HepG2 (cell line): ENCODE data around the gene GPS1. TPM values are rescaled to one million over a fixed set of nuclear protein-coding genes. Genes with fewer than 3 reads are reported as not detected.

ENCODE experiments used
- CCDC6 ChIP-seq: sonication (generic); formaldehyde crosslinking; IDR thresholded peaks from 2 replicates; pipeline ENCODE4 v1.8.1; 2022; ENCODE audit warnings: mild to moderate bottlenecking, missing genetic modification reagents, moderate library complexity
- FOXK2 ChIP-seq: fragments of 450-650 bp; IDR thresholded peaks from 2 replicates; pipeline ENCODE4 v1.6.1; 2016
- FOXP1 ChIP-seq, 2 experiments: fragments of 450-650 bp in 1 of 2; IDR thresholded peaks; 2 replicates each; pipeline ENCODE4 v1.6.1; 2017 to 2018; ENCODE audit warnings: antibody characterized with exemption in 1 of 2
- GABPA ChIP-seq, 2 experiments: IDR thresholded peaks; 2 replicates each; pipeline ENCODE4 v1.6.1; 2011 to 2016; ENCODE audit warnings: low read depth in 2 of 2, low read length in 1 of 2, missing biosample characterization in 1 of 2, missing genetic modification characterization in 1 of 2
- HHEX ChIP-seq: IDR thresholded peaks from 2 replicates; pipeline ENCODE4 v1.6.1; 2016; ENCODE audit warnings: control low read depth
- IRX3 ChIP-seq: sonication (generic); formaldehyde crosslinking; IDR thresholded peaks from 2 replicates; pipeline ENCODE4 v1.8.1; 2023; ENCODE audit warnings: mild to moderate bottlenecking, low read depth, missing genetic modification reagents, borderline replicate concordance
- ISX ChIP-seq: sonication (generic); formaldehyde crosslinking; conservative IDR thresholded peaks from 2 replicates; pipeline ENCODE4 v1.5.0; 2020; ENCODE audit warnings: missing genetic modification reagents
- KDM5A ChIP-seq: fragments of 200-600 bp; sonication (generic); IDR thresholded peaks from 2 replicates; pipeline ENCODE4 v1.7.0; 2018; ENCODE audit warnings: antibody characterized with exemption, mild to moderate bottlenecking, low read length, borderline replicate concordance
- MYNN ChIP-seq: sonication (generic); formaldehyde crosslinking; IDR thresholded peaks from 2 replicates; pipeline ENCODE4 v1.4.0; 2020; ENCODE audit warnings: mild to moderate bottlenecking, low read depth, missing genetic modification reagents
- NONO ChIP-seq, 2 experiments: fragments of 450-650 bp in 1 of 2; sonication (generic) in 1 of 2; formaldehyde crosslinking in 1 of 2; IDR thresholded peaks in 1 of 2; conservative IDR thresholded peaks in 1 of 2; 2 replicates each; pipeline versions ENCODE4 v1.6.1 to v1.8.0; 2017 to 2022; ENCODE audit warnings: mild to moderate bottlenecking in 1 of 2, missing genetic modification reagents in 1 of 2, moderate library complexity in 1 of 2
- NR2F1 ChIP-seq, 2 experiments: fragments of 450-650 bp in 1 of 2; formaldehyde crosslinking in 1 of 2; IDR thresholded peaks; 2 replicates each; pipeline versions ENCODE4 v1.5.0 to v1.6.1; 2016 to 2020; ENCODE audit warnings: mild to moderate bottlenecking in 1 of 2, missing compliant biosample characterization in 1 of 2, missing genetic modification reagents in 1 of 2, moderate library complexity in 1 of 2
- PAWR ChIP-seq: sonication (generic); formaldehyde crosslinking; IDR thresholded peaks from 2 replicates; pipeline ENCODE4 v1.4.0; 2020; ENCODE audit warnings: missing genetic modification reagents, mild to moderate bottlenecking, borderline replicate concordance
- RXRA ChIP-seq: sonication (generic); formaldehyde crosslinking; IDR thresholded peaks from 2 replicates; pipeline ENCODE4 v1.5.1; 2020; ENCODE audit warnings: missing genetic modification reagents
- SMC3 ChIP-seq: IDR thresholded peaks from 2 replicates; pipeline ENCODE4 v1.6.1; 2011; ENCODE audit warnings: low read length, improper control_type of control experiment
- SNRNP70 ChIP-seq: fragments of 200-400 bp; formaldehyde crosslinking; IDR thresholded peaks from 2 replicates; pipeline ENCODE4 v1.6.1; 2017; ENCODE audit warnings: mild to moderate bottlenecking, low read depth, low read length, moderate library complexity
- ZBTB8A ChIP-seq: sonication (generic); formaldehyde crosslinking; IDR thresholded peaks from 2 replicates; pipeline ENCODE4 v1.4.0; 2020; ENCODE audit warnings: mild to moderate bottlenecking, low read depth, missing genetic modification reagents, borderline replicate concordance
- ZNF432 ChIP-seq: sonication (generic); formaldehyde crosslinking; IDR thresholded peaks from 2 replicates; pipeline ENCODE4 v1.5.0; 2020; ENCODE audit warnings: missing genetic modification reagents, mild to moderate bottlenecking, borderline replicate concordance
- ZNF510 ChIP-seq: sonication (generic); formaldehyde crosslinking; IDR thresholded peaks from 2 replicates; pipeline ENCODE4 v1.4.0; 2020; ENCODE audit warnings: low read depth, mild to moderate bottlenecking, missing genetic modification reagents
- ZNF878 ChIP-seq: sonication (generic); formaldehyde crosslinking; IDR thresholded peaks from 2 replicates; pipeline ENCODE4 v1.8.1; 2023; ENCODE audit warnings: mild to moderate bottlenecking, missing genetic modification reagents, moderate library complexity
- polyA plus RNA-seq, 8 experiments: library from polyadenylated mRNA; depleted of rRNA in 3 of 8; stranded (reverse) in 7 of 8; unstranded in 1 of 8; fragments of >200 nt; fragmentation: Illumina TruSeq in 4 of 8; extraction: Trizol in 4 of 8; gene quantifications; 2 replicates each; pipeline versions ENCODE4 v1.2.1 to v1.2.3, GENCODE V29; 2011 to 2016; ENCODE audit warnings: low read depth in 4 of 8, missing spikeins in 1 of 8, mixed read lengths in 1 of 8; ENCODE audit not compliant: insufficient read depth in 1 of 8
- total RNA-seq, 5 experiments: library from RNA; depleted of rRNA; stranded (reverse); fragments of >200 nt; fragmentation: Illumina TruSeq; extraction: Trizol; gene quantifications; 2 replicates each; pipeline ENCODE4 v1.2.3, GENCODE V29; 2016; ENCODE audit warnings: low read depth in 1 of 5
- TF ChIP-seq, protein P1 (sequence below): sonication (generic); formaldehyde crosslinking; IDR thresholded peaks from 2 replicates; pipeline ENCODE4 v1.5.0; 2020; ENCODE audit warnings: mild to moderate bottlenecking, missing genetic modification reagents
- TF ChIP-seq, protein P2 (sequence below): IDR thresholded peaks from 2 replicates; pipeline ENCODE4 v1.6.1; 2016; ENCODE audit warnings: missing compliant biosample characterization, missing genetic modification reagents, borderline replicate concordance
- TF ChIP-seq, protein P3 (sequence below): sonication (generic); formaldehyde crosslinking; conservative IDR thresholded peaks from 2 replicates; pipeline ENCODE4 v1.4.0; 2020; ENCODE audit warnings: mild to moderate bottlenecking, missing genetic modification reagents, moderate library complexity

GPS1 gene
- total and polyA plus RNA-seq, 2 of the 13 experiments (the other 11 are each of a cell fraction or from before 2014, with no cell fraction given) = 124 to 128 TPM

DNA sequence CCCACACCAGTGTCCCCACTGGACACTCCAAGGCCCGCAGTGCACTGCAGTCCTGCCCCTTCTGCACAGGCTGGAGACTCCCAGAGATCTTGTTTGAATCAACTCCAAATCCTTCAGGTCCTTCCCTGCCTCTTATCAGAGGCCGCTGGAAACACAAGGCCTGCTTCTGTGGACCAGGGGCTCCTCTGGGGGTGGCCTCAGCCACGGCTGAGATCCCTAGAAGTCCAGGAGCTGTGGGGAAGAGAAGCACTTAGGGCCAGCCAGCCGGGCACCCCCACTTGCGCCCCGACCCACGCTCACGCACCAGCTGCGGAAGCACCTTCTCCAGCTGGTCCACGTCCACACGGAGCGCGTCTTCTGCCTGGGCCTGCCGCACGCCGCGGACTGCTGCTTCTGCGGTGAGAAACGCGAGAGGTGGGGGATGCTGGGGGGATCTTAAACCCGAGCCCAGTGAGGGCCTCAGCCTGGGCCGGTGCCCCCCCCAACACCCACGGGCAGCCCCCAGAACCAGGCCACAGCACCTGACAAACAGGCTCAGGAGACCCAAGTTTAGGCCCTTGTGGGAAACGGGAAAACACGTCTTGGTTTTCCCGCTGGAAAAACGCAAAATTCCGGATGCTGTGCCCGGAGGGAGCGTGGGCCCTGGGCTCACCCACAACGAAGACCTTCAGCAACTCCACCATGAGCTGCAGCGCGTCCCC, 32.6 kb upstream of the GPS1 start (continued):
- TF ChIP-seq, protein P1, sequence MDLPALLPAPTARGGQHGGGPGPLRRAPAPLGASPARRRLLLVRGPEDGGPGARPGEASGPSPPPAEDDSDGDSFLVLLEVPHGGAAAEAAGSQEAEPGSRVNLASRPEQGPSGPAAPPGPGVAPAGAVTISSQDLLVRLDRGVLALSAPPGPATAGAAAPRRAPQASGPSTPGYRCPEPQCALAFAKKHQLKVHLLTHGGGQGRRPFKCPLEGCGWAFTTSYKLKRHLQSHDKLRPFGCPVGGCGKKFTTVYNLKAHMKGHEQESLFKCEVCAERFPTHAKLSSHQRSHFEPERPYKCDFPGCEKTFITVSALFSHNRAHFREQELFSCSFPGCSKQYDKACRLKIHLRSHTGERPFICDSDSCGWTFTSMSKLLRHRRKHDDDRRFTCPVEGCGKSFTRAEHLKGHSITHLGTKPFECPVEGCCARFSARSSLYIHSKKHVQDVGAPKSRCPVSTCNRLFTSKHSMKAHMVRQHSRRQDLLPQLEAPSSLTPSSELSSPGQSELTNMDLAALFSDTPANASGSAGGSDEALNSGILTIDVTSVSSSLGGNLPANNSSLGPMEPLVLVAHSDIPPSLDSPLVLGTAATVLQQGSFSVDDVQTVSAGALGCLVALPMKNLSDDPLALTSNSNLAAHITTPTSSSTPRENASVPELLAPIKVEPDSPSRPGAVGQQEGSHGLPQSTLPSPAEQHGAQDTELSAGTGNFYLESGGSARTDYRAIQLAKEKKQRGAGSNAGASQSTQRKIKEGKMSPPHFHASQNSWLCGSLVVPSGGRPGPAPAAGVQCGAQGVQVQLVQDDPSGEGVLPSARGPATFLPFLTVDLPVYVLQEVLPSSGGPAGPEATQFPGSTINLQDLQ (CRISPR knock-in tag) = no peak
- TF ChIP-seq ZBTB8A (CRISPR knock-in tag) = no peak
- TF ChIP-seq HHEX = no peak
- TF ChIP-seq FOXK2 = no peak
- no peak for TF ChIP-seq NR2F1 (CRISPR knock-in tag; IDR thresholded peaks at IDR 0.05)
- no peak for TF ChIP-seq PAWR (CRISPR knock-in tag)
- no peak for TF ChIP-seq IRX3 (CRISPR knock-in tag)
- no peak for TF ChIP-seq KDM5A
- TF ChIP-seq GABPA (IDR thresholded peaks at IDR 0.05; ENCODE audit: low read depth, low read length) = no peak
- no peak for TF ChIP-seq GABPA (CRISPR knock-in tag; IDR thresholded peaks at IDR 0.05; ENCODE audit: low read depth)
- TF ChIP-seq ISX (CRISPR knock-in tag) = no peak
- TF ChIP-seq, protein P2, sequence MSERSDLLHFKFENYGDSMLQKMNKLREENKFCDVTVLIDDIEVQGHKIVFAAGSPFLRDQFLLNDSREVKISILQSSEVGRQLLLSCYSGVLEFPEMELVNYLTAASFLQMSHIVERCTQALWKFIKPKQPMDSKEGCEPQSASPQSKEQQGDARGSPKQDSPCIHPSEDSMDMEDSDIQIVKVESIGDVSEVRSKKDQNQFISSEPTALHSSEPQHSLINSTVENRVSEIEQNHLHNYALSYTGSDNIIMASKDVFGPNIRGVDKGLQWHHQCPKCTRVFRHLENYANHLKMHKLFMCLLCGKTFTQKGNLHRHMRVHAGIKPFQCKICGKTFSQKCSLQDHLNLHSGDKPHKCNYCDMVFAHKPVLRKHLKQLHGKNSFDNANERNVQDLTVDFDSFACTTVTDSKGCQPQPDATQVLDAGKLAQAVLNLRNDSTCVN (CRISPR knock-in tag) = no peak; the same call in 1 of the 2 replicates
- TF ChIP-seq ZNF878 (CRISPR knock-in tag) = no peak
- no peak for TF ChIP-seq MYNN (CRISPR knock-in tag)
- no peak for TF ChIP-seq NONO (IDR thresholded peaks at IDR 0.05)
- TF ChIP-seq NONO (CRISPR knock-in tag; conservative IDR thresholded peaks at IDR 0.05) = no peak; the same call in none of the 2 replicates
- no peak for TF ChIP-seq ZNF510 (CRISPR knock-in tag)
- TF ChIP-seq SNRNP70 = no peak
- no peak for TF ChIP-seq FOXP1 (IDR thresholded peaks at IDR 0.05)
- TF ChIP-seq FOXP1 (CRISPR knock-in tag; IDR thresholded peaks at IDR 0.05) = no peak
- 0 out of 2 replicates have a peak, but pooled peaks have one; percentile 52 for TF ChIP-seq CCDC6 (CRISPR knock-in tag)
- 0 out of 2 replicates have a peak, but pooled peaks have one; percentile 10 for TF ChIP-seq RXRA (CRISPR knock-in tag)
- no peak for TF ChIP-seq ZNF432
- TF ChIP-seq SMC3 = no peak
- TF ChIP-seq, protein P3, sequence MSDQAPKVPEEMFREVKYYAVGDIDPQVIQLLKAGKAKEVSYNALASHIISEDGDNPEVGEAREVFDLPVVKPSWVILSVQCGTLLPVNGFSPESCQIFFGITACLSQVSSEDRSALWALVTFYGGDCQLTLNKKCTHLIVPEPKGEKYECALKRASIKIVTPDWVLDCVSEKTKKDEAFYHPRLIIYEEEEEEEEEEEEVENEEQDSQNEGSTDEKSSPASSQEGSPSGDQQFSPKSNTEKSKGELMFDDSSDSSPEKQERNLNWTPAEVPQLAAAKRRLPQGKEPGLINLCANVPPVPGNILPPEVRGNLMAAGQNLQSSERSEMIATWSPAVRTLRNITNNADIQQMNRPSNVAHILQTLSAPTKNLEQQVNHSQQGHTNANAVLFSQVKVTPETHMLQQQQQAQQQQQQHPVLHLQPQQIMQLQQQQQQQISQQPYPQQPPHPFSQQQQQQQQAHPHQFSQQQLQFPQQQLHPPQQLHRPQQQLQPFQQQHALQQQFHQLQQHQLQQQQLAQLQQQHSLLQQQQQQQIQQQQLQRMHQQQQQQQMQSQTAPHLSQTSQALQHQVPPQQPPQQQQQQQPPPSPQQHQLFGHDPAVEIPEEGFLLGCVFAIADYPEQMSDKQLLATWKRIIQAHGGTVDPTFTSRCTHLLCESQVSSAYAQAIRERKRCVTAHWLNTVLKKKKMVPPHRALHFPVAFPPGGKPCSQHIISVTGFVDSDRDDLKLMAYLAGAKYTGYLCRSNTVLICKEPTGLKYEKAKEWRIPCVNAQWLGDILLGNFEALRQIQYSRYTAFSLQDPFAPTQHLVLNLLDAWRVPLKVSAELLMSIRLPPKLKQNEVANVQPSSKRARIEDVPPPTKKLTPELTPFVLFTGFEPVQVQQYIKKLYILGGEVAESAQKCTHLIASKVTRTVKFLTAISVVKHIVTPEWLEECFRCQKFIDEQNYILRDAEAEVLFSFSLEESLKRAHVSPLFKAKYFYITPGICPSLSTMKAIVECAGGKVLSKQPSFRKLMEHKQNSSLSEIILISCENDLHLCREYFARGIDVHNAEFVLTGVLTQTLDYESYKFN (CRISPR knock-in tag) = no peak
